Activated CD8-positive, alpha-beta memory T cell treated with anti-CD3 and anti-CD28 coated beads, Interleukin-2, amount 50 U/mL, for 48 hours (primary cell): Measurements from ENCODE around the gene CASP12.
"Not testable (repeated sequence)": the region's sequence is repeated elsewhere in the genome, so short reads cannot be mapped to it uniquely, and the experiment has no call there.

Source experiments
- DNase-seq: peaks from one replicate; pipeline ENCODE4 v3.0.0-alpha.2; 2020

The CASP12 gene

DNA sequence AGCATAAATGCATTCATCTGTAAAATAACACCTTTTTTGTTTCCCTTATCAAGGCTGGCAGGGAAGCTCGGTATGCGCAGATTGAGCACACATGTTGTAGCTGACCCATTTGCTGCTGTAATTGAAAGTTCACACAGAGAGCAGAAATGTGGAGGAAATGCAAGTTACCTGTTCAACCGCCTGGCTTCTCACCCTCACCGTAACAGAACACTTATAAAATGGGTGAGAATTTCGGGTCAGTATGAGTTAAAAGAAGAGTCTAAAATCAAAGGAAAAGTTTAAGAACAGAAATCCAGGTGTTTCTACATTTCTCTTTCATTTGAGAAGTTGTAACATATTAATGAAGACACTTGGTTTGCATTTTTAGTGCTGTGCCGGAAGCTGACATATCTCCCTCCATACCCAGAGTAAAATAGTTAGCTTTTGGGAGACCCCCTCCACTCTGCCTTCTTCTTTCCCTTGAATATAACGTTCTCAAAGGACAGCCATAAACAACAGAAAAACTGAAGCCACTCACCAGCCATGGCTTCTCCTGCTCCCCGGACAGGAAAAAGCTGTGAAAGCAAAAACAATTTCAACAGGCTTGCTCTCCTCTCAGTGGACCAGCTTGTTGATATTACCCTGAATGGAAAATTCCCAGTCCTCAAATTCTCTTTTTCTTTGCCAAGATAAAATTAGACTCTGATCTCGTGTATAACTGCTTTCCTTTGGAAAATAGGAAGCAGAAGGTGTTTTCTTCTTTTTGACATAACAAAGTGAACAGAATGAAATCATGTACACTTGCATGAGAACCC, at the start of gene CASP12:
TSS of gene CASP12 (minus strand) at position 570 of the 794 bp plus-strand sequence.
- DNase-seq, result no peak

DNA sequence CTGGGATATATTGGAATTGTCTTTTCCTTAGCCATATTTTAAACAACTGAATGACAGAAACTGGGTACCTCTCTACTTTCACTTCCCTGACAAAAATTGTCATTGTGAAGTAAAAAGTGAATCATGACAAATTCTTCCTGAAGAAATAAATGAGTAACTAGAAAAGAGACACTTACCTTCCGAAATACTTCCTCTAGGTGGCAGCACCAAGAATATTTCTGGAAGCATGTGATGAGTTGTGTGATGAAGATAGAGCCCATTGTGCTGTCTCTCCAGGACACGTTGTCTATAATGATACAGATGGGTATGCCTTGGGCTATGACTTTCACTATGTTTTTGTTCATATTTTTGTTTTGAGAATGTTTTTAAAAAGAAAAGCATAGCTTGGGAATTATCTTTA, 48.6 kb upstream of the CASP12 start:
- DNase-seq, result no peak

DNA sequence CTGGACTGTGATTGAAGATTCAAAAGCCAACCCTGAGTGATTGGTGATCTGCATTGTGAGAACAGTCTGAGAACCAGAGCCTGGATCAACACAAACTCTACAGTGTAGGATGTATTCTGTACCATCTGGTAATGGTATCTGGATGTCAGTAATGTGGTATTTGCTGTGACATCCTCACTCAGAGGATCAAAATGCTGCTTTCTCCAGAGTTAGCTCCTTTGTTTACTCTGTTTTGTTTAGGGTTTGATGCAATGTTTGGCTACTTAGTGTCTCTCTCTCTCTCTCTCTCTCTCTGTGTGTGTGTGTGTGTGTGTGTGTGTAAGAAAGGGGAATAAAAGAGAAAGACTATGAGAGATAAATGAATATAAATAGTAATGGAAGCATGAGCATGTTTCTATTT, 45.8 kb upstream of the CASP12 start:
- DNase-seq, result no peak

DNA sequence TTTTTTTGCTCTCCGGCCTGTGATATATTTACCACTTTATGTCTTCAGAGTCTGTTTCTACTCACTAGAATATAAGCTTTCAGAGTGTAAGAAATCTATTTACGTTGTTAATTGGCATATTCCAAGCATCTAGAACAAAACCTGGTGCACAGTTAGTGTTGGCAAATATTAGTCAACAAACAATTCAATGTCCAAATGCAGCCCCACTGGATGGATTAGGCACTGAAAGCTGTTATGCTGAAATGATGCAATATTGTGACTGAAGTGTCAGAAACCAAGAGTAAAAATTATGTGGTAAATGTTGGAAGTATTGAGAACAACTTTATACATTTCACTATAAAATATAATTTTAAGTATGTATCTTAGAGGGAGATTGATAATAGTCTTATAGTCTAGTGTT, 45.3 kb upstream of the CASP12 start:
- no peak for DNase-seq

DNA sequence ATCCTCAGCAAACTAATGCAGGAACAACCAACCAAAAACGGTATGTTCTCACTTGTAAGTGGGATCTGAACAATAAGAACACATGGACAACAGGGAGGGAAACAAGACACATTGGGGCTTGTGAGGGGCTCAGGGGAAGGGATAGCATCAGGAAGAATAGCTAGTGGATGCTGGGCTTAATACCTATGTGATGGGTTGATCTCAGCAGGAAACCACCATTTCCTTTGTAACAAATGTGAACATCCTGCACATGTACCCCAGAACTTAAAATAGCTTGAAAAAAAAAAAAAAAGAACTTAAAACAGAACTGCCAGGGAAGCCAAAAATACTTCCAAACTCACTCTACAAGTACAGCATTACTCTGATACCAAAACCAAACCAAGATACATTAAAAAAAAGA, 36.3 kb upstream of the CASP12 start:
- DNase-seq, result no peak

DNA sequence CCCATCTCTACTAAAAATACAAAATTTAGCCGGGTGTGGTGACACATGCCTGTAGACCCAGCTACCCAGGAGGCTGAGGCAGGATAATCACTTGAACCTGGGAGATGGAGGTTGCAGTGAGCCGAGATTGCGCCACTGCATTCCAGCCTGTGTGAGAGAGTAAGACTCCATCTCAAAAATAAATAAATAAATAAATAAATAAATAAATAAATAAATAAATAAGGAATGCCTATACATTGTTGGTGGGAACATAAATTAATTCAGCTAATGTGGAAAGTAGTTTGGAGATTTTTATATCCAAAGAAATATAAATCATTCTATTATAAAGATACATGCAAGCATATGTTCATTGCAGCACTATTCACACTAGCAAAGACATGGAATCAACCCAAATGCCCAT, 35.8 kb upstream of the CASP12 start:
- DNase-seq, result not testable (repeated sequence)

DNA sequence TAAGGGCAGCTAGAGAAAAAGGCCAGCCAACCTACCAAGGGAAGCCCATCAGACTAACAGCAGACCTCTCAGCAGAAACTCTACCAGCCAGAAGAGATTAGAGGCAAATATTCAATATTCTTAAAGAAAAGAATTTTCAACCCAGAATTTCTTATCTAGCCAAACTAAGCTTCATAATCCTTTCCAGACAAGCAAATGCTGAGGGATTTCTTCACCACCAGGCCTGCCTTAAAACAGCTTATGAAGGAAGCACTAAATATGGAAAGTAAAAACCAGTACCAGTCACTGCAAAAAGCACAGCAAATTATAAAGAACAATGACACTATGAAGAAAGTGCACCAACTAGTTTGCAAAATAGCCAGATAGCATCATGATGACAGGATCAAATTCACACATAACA, 30.6 kb upstream of the CASP12 start:
- no peak for DNase-seq

DNA sequence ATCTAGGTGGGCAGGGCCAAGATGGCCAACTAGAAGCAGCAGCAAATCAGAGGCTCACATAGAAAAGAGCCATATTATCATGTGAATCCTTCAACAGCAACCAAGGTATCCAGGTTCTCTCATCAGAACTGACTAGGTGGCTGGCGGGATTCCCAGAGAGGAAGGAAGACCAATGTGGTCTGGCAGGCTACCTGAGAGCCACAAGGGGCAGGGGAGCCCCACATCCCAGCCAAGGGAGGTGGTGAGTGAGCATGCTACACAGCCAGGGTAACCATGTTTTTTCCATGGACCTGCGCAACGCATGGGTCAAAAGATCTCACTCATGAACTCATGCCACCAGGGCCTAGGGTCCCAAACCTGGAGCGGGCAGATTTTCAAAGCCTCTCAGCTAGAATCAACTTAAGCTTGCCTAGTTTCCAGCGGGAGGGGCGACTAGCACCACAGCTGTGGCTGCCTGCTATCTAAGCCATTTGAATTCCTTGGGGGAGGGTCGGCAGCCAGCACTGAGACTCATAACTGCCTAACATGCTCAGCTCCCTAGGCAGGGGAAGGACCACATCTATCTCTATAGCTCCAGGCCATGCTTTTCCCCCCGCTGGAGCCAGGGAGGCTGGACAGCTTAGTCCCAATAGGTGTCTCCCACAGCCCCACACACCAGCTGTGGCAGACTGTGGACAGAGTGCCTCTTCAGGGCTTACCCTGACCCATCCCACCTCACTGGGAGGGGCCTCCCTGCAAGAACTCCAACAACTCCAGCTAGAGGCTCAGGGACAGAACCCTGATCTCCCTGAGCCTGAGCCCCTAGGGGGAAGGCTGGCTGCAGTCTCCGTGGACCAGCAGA, 28.7 kb upstream of the CASP12 start:
- DNase-seq, result no peak

DNA sequence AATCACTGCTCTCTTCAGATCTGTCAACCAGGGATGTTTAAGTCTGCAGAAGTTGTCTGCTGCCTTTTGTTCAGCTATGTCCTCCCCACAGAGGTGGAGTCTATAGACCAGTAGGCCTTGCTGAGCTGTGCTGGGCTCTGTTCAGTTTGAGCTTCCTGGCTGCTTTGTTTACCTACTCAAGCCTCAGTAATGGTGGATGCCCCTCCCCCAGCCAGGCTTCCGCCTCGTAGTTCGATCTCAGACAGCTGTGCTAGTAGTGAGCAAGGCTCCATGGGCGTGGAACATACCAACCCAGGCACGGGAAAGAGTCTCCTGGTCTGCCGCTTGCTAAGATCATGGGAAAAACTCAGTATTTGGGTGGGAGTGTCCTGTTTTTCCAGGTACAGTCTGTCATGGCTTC, 27.6 kb upstream of the CASP12 start:
- DNase-seq, result no peak

DNA sequence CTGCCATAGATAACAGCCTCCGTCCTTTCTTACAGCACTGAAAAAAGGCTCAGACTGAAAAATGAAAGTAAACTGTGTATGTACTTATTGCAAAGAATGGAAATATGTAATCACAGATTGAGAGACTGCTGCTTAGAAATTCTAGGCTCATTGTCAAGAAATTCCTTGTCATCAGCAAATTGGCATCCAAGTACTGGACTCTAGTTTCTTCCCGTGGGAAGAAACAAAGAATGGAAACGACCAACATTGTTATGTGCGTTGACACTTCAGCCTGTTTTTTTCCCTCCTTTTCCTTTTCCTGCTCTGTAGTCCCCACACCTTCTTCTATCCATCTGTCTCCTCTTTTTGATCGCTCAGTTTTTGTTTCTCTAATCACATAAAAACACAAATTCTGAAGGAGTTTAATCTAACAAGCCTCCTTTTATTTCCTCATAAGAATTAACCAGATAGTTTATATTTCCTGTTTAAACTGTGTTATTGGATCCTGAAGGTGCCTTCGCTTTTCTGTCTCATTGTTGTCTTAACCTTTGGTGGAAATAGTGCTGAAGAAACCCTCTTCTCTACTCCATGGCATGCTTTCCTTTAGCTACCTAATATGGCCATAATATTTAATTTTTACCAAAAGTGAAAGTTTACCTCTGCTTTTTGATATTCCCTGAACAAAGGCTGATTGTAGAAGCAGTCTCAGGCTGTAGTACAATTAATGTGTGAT, 20.0 kb upstream of the CASP12 start:
- no peak for DNase-seq

DNA sequence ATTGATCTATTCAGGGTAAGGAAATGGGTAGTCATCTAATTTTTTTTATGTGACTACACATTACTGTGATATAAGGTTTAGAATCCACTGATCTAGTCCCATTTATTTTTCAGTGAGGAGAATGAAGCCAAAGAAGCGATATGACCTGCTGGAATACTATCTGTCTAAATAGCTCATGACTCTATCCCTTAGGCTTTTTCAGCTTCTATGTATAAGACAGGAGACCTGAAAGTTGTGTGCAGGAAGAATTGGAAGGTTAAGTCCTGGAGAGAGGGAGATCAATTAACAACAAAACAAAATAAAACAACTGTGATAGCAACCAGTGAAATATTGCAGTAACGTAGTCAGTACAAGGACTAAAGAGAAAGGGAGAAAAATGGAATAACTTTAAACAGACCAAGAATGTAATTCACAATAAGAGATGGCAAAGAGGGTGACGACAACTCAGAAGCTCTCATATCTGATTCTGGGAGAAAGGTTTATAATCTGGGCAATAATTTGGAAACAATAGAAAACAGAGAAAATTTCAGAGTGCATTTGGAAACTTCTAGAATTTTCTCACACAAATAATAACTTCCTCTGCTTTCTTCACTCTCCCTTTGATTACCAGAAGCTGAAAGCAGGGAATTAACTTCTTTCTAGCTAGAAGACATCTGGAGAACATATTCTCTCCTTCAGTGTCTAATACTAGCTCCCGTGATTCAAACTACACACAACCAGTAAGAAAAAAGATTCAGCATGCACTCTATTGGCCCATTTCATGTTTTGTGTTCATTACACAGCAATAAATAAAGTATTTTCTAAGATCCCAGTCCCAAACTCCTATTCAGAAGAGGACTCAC, 19.2 kb upstream of the CASP12 start:
- DNase-seq, result no peak

DNA sequence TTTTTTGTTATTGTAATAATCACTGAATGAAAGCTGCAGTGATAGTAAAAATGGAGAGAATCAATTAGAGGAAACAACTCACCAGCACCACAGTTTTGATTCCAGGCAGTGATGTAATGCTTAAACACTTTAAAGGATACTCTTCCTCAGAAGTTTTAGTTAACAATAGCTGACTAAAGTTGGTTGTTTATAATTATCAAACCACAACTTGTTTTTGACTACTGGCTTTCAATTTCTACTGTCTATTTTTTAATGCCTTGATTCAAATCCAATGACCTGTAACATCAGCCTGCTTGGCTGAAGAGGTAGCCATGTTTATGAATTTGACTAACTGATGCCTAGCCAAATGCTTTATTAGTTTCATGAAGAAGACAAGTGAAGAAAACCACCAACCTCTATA, 18.2 kb upstream of the CASP12 start:
- DNase-seq, result no peak

DNA sequence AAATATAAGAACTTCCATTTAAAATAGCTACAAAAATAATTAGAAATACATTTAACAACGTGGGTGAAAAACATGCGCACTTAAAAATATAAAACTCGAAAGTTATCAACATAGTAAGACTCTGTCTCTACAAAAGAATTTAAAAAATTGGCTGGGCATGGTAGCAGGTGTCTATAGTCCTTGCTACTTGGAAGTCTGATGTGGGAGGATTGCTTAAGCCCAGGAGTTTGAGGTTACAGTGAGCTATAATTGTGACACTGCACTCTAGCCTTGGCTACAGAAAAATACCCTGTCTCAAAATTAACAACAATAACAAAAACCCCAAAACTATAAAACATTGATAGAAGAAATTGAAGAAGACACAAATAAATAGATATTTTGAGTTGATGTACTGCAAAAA, 13.8 kb upstream of the CASP12 start:
- DNase-seq, result no peak

DNA sequence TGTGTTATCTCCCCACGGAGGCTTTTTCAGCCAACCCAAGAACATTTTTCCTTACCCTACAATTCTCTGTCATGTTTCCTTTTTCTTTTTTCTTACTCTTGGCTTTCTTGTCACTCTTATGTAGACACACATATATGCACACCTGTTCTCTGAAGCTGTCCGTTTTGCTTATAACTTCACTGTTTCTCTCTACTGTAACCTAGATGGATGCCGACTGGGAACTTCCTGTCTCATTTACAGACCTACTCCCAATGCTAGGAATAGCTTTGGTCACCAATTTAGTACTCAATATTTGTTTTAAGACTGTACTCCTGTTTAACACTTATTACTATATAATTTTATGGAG, 9.9 kb upstream of the CASP12 start:
- no peak for DNase-seq

DNA sequence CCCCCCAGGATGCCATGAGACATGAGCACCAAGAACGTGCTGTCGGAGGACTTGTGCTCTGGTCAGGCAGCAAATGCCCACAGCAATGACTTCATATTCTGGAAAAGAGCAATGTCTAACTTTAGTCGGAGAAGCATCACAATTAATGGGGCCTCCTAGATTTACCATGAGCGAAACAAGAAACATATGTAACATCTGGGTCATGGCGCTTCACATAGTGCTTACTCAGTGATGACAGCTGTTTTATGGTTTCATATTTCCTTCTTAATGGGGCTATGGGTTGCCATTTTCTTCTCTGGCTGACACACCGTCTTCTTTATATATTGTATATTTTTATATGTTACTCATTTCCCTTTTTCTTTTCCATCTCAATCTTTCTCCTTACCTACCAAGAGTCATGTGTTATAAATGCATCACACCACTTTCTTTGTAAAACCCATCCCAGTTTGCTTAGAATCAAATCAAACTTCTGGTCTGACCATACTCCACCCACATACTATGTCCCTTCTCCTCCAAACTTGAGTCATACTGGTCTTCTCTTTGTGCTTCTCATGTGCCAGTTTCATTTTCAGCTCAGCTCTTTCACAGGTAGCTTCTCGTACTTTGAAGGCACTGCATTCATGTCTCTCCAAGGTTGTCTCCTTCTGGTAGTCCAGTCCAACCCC, 9.4 kb upstream of the CASP12 start:
- no peak for DNase-seq

DNA sequence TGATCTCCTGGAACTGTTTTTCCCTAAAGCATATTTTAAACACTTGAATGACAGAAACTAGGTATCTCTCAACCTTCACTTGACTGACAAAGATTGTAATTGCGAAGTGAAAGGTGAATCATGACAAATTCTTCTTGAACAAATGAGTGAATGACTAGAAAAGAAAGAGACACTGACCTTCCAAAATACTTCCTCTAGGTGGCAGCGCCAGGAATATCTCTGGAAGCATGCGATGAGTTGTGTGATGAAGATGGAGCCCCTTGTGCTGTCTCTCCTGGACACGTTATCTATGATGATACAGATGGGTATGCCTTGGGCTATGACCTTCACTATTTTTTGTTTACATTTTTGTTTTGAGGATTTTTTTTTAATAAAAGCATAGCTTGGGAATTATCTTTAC, 7.0 kb upstream of the CASP12 start:
- no peak for DNase-seq

DNA sequence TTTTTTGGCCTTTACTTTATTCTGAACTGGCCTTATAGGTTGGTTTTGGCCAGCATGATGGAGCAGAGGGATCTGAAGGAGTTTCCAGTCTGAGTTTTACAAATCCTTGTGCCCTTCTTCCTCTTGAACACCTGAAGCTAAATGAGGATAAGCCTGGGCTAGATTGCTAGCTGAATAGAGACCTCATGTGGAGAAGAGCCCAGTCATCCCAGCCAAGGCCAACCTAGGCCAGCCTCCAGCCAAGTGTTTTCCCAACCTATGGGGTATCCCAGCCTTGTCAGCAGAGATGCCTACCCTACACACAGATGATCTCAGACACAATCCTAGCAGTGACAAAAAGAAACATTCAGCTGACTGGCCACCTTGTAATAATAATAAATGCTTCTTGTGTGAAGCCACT, 966 bp upstream of the CASP12 start:
- no peak for DNase-seq

DNA sequence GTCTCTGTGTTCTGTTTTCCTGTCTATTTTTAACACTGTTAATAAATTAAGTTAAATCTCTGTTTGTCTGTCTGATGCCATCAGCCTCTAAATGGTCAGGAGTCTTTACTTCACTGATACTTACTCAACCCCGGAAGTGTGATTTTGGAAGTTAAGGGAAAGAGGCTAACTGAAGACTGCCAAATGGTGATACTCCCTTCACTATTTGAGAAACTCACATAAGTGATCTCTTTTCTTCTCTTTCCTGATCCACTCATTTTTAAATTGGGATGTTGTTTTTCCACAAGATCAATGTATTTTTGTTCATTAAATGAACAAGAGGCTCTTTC, 389 bp upstream of the CASP12 start:
- DNase-seq, result no peak

DNA sequence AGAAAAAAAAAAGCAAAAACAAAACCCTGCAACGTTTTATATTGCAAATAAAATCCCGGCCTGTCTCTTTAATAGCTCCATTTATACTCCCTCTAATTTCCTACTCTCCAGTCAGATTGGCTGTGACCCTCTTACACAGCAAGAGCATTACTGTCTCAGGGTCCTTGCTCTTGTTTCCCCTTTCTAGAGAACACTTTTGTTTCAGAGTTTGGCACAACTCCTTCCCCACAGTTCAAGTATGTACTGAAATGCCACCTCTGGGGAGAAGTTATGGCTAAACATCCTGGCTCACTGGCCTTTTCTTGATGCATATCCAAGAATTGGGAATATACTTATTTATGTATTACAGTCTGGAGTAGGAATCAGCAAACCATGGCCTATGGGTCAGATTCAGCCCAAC, 2.6 kb downstream of the CASP12 start:
- no peak for DNase-seq

DNA sequence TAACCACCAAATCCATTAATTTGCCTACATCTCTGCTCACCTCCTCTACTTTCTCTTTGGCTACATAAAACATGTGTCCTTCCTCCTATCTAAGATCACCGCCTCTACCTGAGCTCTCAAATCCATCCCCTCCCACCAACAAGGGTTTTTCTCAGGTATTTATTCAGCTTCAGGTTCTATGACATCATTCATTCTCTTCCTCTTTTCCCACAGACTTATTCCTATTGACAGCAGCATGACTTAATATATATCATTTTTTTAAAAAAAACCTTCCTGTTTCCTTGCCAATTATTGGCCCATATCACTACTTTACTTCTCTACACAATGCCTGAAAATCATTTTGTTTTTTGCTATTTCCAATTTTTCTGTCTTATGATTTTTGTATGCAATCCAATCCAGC, 4.4 kb downstream of the CASP12 start:
- no peak for DNase-seq

DNA sequence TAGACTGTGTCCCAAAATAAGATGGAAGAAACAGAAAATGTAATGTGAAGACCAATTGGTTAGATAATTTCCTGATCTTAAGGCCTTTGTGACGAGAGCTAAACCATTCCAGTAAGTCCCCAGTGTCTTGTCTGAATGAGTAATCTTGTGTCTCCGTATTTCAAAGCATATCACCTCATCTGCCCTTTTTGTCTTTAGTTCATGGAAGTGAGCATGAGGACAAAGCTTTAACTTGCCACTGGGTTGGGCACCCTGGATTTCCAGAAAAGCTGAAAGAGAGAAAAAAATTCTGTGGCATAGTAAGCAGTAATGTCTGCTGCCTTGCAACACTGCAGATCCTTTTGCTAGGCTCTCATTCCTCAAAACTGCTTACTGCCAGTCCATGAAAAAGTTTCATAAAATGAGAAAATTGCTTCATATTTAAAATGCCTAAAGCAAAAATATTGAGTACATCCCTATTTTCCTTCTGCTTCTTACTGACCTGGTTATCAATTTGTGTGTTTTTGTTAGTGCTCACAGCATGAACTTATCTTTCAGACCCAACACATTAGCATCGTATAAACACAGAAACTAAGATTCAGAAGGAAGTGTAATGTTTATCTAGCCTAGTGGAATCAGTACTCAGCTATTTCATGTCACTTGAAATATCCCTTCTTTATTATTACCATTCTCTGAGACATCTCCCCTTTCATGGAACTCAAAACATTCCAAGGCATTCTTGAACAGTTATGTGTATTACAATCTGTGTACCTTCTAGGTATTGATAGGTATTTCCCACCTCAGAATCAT, 5.3 kb downstream of the CASP12 start:
- DNase-seq, result no peak

DNA sequence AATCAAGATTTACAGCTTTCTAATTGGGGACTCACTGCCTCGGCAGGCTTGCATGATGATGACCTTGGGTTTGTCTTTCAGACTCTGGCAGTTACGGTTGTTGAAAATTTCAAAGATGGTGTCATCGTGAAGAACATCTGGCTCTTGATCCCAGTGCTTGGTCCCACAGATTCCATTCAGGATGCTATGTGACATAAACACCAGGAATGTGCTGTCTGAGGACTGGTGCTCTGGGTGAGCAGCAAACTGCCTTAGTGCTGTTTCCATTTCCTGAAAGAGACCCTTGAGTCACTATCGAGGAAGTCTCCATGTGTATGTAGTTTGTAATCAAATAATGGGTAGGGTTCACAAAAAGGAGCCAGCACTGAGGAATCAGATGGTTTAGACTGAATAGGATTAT, 7.1 kb downstream of the CASP12 start:
- DNase-seq, result no peak
